ENCODE data around the gene MYCN.

Gene MYCN

GRCh38 chr2:15974565-15975260 is 34.4 kb downstream of the MYCN start:
- DNase-seq (ENCODE audit: low spot score) (no peak), FAIRE-seq (no peak)

GRCh38 chr2:15975261-15975600 is 34.9 kb downstream of the MYCN start:
- no peak for DNase-seq (ENCODE audit: low spot score)
- FAIRE-seq = no peak

GRCh38 chr2:15975676-15976075 is 35.3 kb downstream of the MYCN start:
- no peak for DNase-seq (ENCODE audit: low spot score)
- FAIRE-seq = no peak

GRCh38 chr2:15976354-15976753 is 36.0 kb downstream of the MYCN start:
- DNase-seq (ENCODE audit: low spot score) (no peak), FAIRE-seq (no peak)

- DNase-seq (ENCODE audit: low spot score) (no peak), FAIRE-seq (no peak)
These were observed 38.9 kb downstream of the MYCN start for GRCh38 chr2:15979051-15979758.

- FAIRE-seq = no peak
- DNase-seq (ENCODE audit: low spot score) = no peak
These were observed 39.6 kb downstream of the MYCN start for GRCh38 chr2:15979759-15980604.

- FAIRE-seq (no peak), DNase-seq (ENCODE audit: low spot score) (no peak)
These were observed 40.3 kb downstream of the MYCN start for GRCh38 chr2:15980605-15981098.

GRCh38 chr2:15981646-15982045 is 41.3 kb downstream of the MYCN start:
- FAIRE-seq (no peak), DNase-seq (ENCODE audit: low spot score) (no peak)

- DNase-seq (ENCODE audit: low spot score) (no peak), FAIRE-seq (no peak)
These were observed 42.1 kb downstream of the MYCN start for GRCh38 chr2:15982285-15983044.

- no peak for FAIRE-seq
- DNase-seq (ENCODE audit: low spot score) = no peak
These were observed 43.1 kb downstream of the MYCN start for GRCh38 chr2:15983496-15983895.

GRCh38 chr2:15984368-15985255 is 44.3 kb downstream of the MYCN start:
- FAIRE-seq (no peak), DNase-seq (ENCODE audit: low spot score) (no peak)

- DNase-seq (ENCODE audit: low spot score) (no peak), FAIRE-seq (no peak)
These were observed 45.2 kb downstream of the MYCN start for GRCh38 chr2:15985531-15985930.

- FAIRE-seq (no peak), DNase-seq (ENCODE audit: low spot score) (no peak)
These were observed 45.8 kb downstream of the MYCN start for GRCh38 chr2:15986068-15986560.

GRCh38 chr2:15986644-15987043 is 46.3 kb downstream of the MYCN start:
- FAIRE-seq = no peak

GRCh38 chr2:15988733-15989132 is 48.4 kb downstream of the MYCN start:
- DNase-seq (ENCODE audit: low spot score) (no peak), FAIRE-seq (no peak)

More at GRCh38 chr2:15986644-15987043, 46.3 kb downstream of the MYCN start:
- no peak for DNase-seq (ENCODE audit: low spot score)

GRCh38 chr2:15989559-15989958 is 49.2 kb downstream of the MYCN start:
- DNase-seq (ENCODE audit: low spot score) = no peak
- FAIRE-seq = no peak

- no peak for FAIRE-seq
- DNase-seq (ENCODE audit: low spot score) = no peak
These were observed 50.1 kb downstream of the MYCN start for GRCh38 chr2:15990151-15991101.

- FAIRE-seq (no peak), DNase-seq (ENCODE audit: low spot score) (no peak)
These were observed 50.9 kb downstream of the MYCN start for GRCh38 chr2:15991231-15991630.
